Transverse colon (tissue), 3 donors: ENCODE data around the gene CORIN.

ENCODE experiments used
- EP300 ChIP-seq: sonication (generic); formaldehyde crosslinking; IDR thresholded peaks from one replicate; pipeline ENCODE4 v1.6.1; 2017; ENCODE audit warnings: antibody characterized with exemption, low read depth
- POLR2A ChIP-seq: fragments of 450-650 bp; IDR thresholded peaks from one replicate; pipeline ENCODE4 v1.6.1; 2016; ENCODE audit warnings: antibody characterized with exemption, mild to moderate bottlenecking, moderate library complexity
- TF ChIP-seq, protein P1 (sequence below), 5 experiments: fragments of 200-600 bp in 3 of 5; fragments of 450-650 bp in 2 of 5; sonication (generic) in 3 of 5; IDR thresholded peaks; 1 replicate in 2 of 5; 2 replicates in 3 of 5; pipeline ENCODE4 v1.5.1; 2016 to 2017; ENCODE audit warnings: antibody characterized with exemption in 5 of 5, inconsistent platforms in 3 of 5, mild to moderate bottlenecking in 2 of 5, moderate library complexity in 1 of 5

DNA sequence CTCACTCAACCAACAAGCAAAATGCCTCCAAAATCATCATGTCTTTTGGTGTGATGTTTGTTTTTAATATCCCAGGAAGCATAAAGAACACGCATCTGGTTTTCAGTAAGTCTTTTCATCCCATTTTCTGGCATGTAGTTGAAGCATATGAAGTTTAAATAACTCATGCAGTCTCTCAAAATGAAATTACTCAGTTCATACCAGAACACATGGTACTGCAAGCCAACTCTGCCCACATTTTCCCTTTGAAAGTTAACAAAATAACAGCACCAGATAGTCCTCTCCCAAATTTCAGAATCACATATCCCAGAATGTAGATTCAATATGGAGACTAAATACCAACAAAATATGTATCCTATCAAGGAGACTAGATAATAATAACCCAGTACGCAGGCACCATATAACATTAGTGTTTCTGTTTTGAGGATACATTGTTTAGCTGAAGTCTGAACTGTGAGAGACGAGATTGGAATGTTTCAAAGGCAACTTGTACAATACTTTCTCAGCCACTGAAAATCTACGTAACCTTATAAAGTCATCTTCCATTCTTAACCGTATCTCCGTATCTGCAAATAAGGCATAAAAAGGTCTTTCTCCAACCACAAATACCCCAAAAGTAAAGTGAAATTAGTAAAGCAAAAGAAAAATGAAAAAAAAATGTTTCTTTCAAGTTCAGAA is 23.1 kb downstream of the CORIN start:
- TF ChIP-seq, protein P1, sequence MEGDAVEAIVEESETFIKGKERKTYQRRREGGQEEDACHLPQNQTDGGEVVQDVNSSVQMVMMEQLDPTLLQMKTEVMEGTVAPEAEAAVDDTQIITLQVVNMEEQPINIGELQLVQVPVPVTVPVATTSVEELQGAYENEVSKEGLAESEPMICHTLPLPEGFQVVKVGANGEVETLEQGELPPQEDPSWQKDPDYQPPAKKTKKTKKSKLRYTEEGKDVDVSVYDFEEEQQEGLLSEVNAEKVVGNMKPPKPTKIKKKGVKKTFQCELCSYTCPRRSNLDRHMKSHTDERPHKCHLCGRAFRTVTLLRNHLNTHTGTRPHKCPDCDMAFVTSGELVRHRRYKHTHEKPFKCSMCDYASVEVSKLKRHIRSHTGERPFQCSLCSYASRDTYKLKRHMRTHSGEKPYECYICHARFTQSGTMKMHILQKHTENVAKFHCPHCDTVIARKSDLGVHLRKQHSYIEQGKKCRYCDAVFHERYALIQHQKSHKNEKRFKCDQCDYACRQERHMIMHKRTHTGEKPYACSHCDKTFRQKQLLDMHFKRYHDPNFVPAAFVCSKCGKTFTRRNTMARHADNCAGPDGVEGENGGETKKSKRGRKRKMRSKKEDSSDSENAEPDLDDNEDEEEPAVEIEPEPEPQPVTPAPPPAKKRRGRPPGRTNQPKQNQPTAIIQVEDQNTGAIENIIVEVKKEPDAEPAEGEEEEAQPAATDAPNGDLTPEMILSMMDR (IDR thresholded peaks at IDR 0.05), result no peak
- no peak for TF ChIP-seq EP300
- TF ChIP-seq POLR2A, result no peak
